Subcutaneous abdominal adipose tissue (tissue), 5 donors: ENCODE data around the gene FASN.

ENCODE experiments used
- H3K27ac ChIP-seq: one replicate; pipeline ENCODE4 v1.7.0; 2013; ENCODE audit warnings: low read depth, mild to moderate bottlenecking, inconsistent platforms, low read length, moderate library complexity
- H3K27me3 ChIP-seq, 5 donors: one replicate each; pipeline ENCODE4 v1.7.0; 2013; ENCODE audit warnings: low read length in 5 of 5, inconsistent platforms in 1 of 5; ENCODE audit not compliant: control insufficient read depth in 5 of 5, insufficient read depth in 4 of 5
- H3K36me3 ChIP-seq, 5 donors: one replicate each; pipeline ENCODE4 v1.7.0; 2013; ENCODE audit warnings: low read length in 5 of 5; ENCODE audit not compliant: control insufficient read depth in 5 of 5, insufficient read depth in 5 of 5
- H3K4me1 ChIP-seq, 5 donors: one replicate each; pipeline ENCODE4 v1.7.0; 2013; ENCODE audit warnings: low read length in 5 of 5, mild to moderate bottlenecking in 3 of 5, moderate library complexity in 1 of 5; ENCODE audit not compliant: control insufficient read depth in 5 of 5, insufficient read depth in 5 of 5
- H3K4me3 ChIP-seq, 5 donors: one replicate each; pipeline ENCODE4 v1.7.0; 2013; ENCODE audit warnings: low read length in 5 of 5, low read depth in 1 of 5
- H3K9ac ChIP-seq, 5 donors: one replicate each; pipeline ENCODE4 v1.7.0; 2013; ENCODE audit warnings: low read length in 5 of 5, mild to moderate bottlenecking in 4 of 5, moderate library complexity in 3 of 5
- H3K9me3 ChIP-seq, 5 donors: one replicate each; pipeline ENCODE4 v1.7.0; 2013; ENCODE audit warnings: low read length in 5 of 5; ENCODE audit not compliant: control insufficient read depth in 5 of 5
- donor health status: healthy.
- donor health status: healthy.
- donor health status: healthy.
- donor health status: healthy.
- donor health status: healthy.

The FASN gene

DNA sequence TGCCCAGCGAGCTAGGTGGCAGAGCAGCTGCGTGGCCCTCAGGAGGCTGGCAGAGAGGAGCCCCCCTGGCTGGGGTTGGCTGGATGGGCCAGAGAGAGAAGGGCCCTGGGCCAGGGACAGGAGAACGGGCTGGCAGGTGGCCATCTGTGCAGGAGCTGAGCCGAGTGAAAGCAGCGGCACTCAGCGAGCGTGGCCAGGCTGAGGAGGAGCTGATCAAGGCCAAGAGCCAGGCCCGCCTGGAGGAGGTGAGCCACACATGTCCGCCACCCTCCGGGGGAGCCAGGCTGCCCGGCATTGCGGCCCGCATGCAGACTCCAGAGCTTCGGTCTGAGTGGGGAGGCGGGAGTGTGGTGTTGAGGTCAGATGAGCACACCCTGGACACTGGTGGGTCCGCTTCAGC lies 68.6 kb downstream of the FASN start:
- Histone ChIP-seq H3K27me3 (peaks cover 0 to 7% (median 0%) of the 10 kb centered on the region in 5 donors), H3K9ac (no peak overlapping the region), H3K4me1 (peaks cover 0 to 31% (median 25%) of the 10 kb centered on the region in 5 donors), H3K36me3 (peaks cover 0 to 7% (median 0%) of the 10 kb centered on the region in 5 donors), H3K4me3 (no peak overlapping the region), H3K9me3 (no peaks in the 10 kb centered on the region), H3K27ac (no peak overlapping the region)

DNA sequence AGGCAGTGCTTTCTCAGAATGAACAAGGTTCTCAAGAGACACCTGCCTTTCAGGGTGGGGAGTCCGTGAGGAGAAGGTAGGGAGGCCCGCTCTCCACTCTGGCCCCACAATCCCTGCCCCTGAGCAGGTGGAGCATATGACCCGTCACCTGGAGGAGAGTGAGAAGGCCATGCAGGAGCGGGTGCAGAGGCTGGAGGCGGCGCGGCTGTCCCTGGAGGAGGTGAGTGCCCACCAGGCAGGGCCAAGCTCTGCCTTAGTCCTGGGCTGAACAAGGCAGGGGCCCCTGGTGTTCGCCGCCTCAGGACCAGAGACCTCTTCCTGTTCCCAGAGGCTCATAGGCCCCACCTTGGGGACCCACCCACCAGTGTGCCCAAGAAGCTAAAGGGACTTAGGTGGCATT lies 69.1 kb downstream of the FASN start:
- Histone ChIP-seq H3K9ac (no peak overlapping the region), H3K9me3 (no peaks in the 10 kb centered on the region), H3K36me3 (peaks cover 0 to 7% (median 0%) of the 10 kb centered on the region in 5 donors), H3K27me3 (peaks cover 0 to 7% (median 0%) of the 10 kb centered on the region in 5 donors), H3K27ac (no peak overlapping the region), H3K4me3 (no peak overlapping the region), H3K4me1 (peaks cover 0 to 32% (median 29%) of the 10 kb centered on the region in 5 donors)
